Loucy (cell line): ENCODE results near the gene BTNL8.

Experiments used
- H2AFZ ChIP-seq: fragments of 200-600 bp; sonication (generic); 2 replicates; pipeline ENCODE4 v1.6.0; 2016; ENCODE audit warnings: antibody characterized with exemption, mild to moderate bottlenecking, low read length, moderate library complexity
- H3F3A ChIP-seq: fragments of 200-600 bp; 2 replicates; pipeline ENCODE4 v1.6.0; 2016; ENCODE audit warnings: antibody characterized with exemption, low read depth, mild to moderate bottlenecking
- H3K27me3 ChIP-seq: fragments of 200-600 bp; sonication (generic); 2 replicates; pipeline ENCODE4 v1.6.1; 2014; ENCODE audit warnings: low read length, mild to moderate bottlenecking; ENCODE audit not compliant: insufficient read depth, poor library complexity, severe bottlenecking
- H3K36me3 ChIP-seq: fragments of 200-600 bp; sonication (generic); 2 replicates; pipeline ENCODE4 v1.6.1; 2016; ENCODE audit warnings: low read length; ENCODE audit not compliant: insufficient read depth
- H3K4me1 ChIP-seq: fragments of 200-600 bp; sonication (generic); 2 replicates; pipeline ENCODE4 v1.5.1; 2014; ENCODE audit warnings: low read length, mild to moderate bottlenecking; ENCODE audit not compliant: insufficient read depth, poor library complexity, severe bottlenecking
- H3K4me2 ChIP-seq: fragments of 200-600 bp; sonication (generic); 2 replicates; pipeline ENCODE4 v1.6.0; 2014; ENCODE audit warnings: antibody characterized with exemption, low read length, low read depth, mild to moderate bottlenecking; ENCODE audit not compliant: poor library complexity, severe bottlenecking
- H3K4me3 ChIP-seq: fragments of 200-600 bp; sonication (generic); 2 replicates; pipeline ENCODE4 v1.5.1; 2014; ENCODE audit warnings: low read length, mild to moderate bottlenecking, mixed read lengths; ENCODE audit not compliant: poor library complexity, severe bottlenecking
- H3K79me2 ChIP-seq: fragments of 200-600 bp; sonication (generic); 2 replicates; pipeline ENCODE4 v1.6.1; 2014; ENCODE audit warnings: low read length; ENCODE audit not compliant: insufficient read depth
- H3K9ac ChIP-seq: fragments of 200-600 bp; sonication (generic); 2 replicates; pipeline ENCODE4 v1.6.0; 2014; ENCODE audit warnings: mild to moderate bottlenecking, low read depth, low read length, moderate library complexity; ENCODE audit not compliant: poor library complexity, severe bottlenecking
- H3K9me2 ChIP-seq: fragments of 200-600 bp; sonication (generic); replicated peaks from 2 replicates; pipeline ENCODE4 v1.6.1; 2016; ENCODE audit warnings: low read depth, low read length, mixed read lengths
- H3K9me3 ChIP-seq: fragments of 200-600 bp; sonication (generic); 2 replicates; pipeline ENCODE4 v1.6.1; 2014; ENCODE audit warnings: mild to moderate bottlenecking, antibody characterized with exemption, low read length, low read depth; ENCODE audit not compliant: insufficient read depth
- H4K20me1 ChIP-seq: fragments of 200-600 bp; sonication (generic); 2 replicates; pipeline ENCODE4 v1.6.0; 2014; ENCODE audit warnings: antibody characterized with exemption, low read length, mild to moderate bottlenecking; ENCODE audit not compliant: insufficient read depth, poor library complexity, severe bottlenecking
- EZH2phosphoT487 ChIP-seq: fragments of 200-600 bp; IDR thresholded peaks from 2 replicates; pipeline ENCODE4 v1.6.1; 2018; ENCODE audit warnings: antibody characterized with exemption, mild to moderate bottlenecking, moderate library complexity, borderline replicate concordance
- TF ChIP-seq, protein P1 (sequence below): fragments of 200-600 bp; sonication (generic); conservative IDR thresholded peaks from 2 replicates; pipeline ENCODE4 v1.5.1; 2014; ENCODE audit warnings: mild to moderate bottlenecking, antibody characterized with exemption, low read length

Gene BTNL8

DNA sequence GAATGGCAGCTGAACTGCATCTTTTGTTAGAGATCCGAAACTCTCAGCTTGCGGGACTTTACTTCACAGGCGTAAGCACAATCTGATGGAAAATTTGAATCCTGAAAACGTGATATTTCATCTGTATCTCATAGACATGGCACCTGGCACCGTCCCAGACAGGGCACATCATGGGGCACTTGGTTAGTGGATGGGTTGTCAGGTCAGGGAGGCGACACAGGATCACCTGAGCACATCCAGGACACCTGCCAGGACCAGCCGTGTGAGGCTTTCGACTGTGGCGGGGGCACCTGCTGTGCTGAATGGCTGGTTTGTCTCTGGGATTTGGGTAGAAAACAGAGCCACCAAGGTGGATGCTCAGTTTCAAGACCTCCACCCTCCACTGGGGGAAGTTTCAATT, 26.5 kb upstream of the BTNL8 start:
- no peaks in the 10 kb centered on the region for H4K20me1 ChIP-seq
- no peaks in the 10 kb centered on the region for H3K36me3 ChIP-seq
- TF ChIP-seq, protein P1, sequence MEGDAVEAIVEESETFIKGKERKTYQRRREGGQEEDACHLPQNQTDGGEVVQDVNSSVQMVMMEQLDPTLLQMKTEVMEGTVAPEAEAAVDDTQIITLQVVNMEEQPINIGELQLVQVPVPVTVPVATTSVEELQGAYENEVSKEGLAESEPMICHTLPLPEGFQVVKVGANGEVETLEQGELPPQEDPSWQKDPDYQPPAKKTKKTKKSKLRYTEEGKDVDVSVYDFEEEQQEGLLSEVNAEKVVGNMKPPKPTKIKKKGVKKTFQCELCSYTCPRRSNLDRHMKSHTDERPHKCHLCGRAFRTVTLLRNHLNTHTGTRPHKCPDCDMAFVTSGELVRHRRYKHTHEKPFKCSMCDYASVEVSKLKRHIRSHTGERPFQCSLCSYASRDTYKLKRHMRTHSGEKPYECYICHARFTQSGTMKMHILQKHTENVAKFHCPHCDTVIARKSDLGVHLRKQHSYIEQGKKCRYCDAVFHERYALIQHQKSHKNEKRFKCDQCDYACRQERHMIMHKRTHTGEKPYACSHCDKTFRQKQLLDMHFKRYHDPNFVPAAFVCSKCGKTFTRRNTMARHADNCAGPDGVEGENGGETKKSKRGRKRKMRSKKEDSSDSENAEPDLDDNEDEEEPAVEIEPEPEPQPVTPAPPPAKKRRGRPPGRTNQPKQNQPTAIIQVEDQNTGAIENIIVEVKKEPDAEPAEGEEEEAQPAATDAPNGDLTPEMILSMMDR = no peak
- TF ChIP-seq EZH2phosphoT487 = no peak
- H3K4me2 ChIP-seq = no peak overlapping the region
- H3K79me2 ChIP-seq = no peaks in the 10 kb centered on the region
- no peak overlapping the region for H2AFZ ChIP-seq
- no peak overlapping the region for H3K4me3 ChIP-seq
- no peaks in the 10 kb centered on the region for H3K9me3 ChIP-seq
- no peaks in the 10 kb centered on the region for H3K9me2 ChIP-seq
- no peak overlapping the region for H3K9ac ChIP-seq
- no peaks in the 10 kb centered on the region for H3K27me3 ChIP-seq
- H3K4me1 ChIP-seq = peaks cover 4% of the 10 kb centered on the region
- no peaks in the 10 kb centered on the region for H3F3A ChIP-seq

DNA sequence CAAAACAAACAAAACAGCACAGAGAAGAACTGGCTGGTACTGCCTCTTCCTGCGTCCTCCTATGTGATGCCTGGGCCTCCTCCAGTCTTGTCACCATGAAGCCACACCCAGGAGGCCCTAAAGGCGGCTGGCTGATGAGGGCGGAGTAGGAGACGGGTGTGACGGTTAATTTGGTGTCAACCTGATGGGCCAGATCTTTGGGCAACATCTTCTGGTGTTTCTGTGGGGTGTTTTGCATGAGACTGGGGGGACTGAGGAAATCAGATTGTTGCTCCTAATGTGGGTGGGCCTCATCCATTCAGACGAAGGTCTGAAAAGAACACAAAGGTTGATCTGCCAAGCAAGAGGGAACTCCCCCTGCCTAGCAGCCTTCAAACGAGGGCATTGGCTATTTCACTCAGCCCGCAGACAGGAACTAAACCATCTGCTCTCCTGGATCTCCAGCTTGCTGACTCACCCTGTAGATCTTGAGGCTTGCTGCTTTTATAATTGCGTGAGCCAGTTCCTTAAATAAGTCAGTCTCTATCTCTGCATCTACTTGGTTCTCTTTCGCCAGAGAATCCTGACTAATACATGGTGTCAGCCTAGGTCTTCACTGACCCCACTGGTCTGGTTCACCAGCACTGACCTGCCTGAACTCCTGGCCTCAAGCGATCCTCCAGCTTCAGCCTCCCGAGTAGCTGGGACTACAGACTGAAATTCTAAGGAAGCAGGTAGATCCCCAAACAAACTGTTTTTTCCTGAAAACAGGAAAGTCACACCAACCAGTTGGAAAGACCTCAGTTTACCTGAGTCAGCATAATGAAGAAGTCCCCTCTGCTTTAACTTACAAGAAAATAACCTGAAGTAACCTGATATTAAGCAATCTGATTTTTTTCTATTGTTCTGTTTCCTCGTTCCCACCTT, 25.1 kb upstream of the BTNL8 start:
- Histone ChIP-seq H4K20me1 (no peaks in the 10 kb centered on the region), H3K79me2 (no peaks in the 10 kb centered on the region), H3K9me2 (no peaks in the 10 kb centered on the region), H3K4me3 (no peak overlapping the region), H3K4me1 (peaks cover 4% of the 10 kb centered on the region), H3F3A (no peaks in the 10 kb centered on the region), H3K36me3 (no peaks in the 10 kb centered on the region), H3K27me3 (no peaks in the 10 kb centered on the region), H3K9ac (no peak overlapping the region), H3K4me2 (no peak overlapping the region), H3K9me3 (no peaks in the 10 kb centered on the region), H2AFZ (peak overlapping the region; percentile 67)
- TF ChIP-seq, protein P1 = no peak
- TF ChIP-seq EZH2phosphoT487 = no peak

GRCh38 chr5:180874804-180875582, 24.0 kb upstream of the BTNL8 start:
- Histone ChIP-seq H3F3A (no peaks in the 10 kb centered on the region), H3K4me2 (no peak overlapping the region), H3K9ac (no peak overlapping the region), H2AFZ (no peak overlapping the region), H3K79me2 (no peaks in the 10 kb centered on the region), H3K4me3 (no peak overlapping the region), H3K36me3 (no peaks in the 10 kb centered on the region), H3K9me2 (no peaks in the 10 kb centered on the region), H4K20me1 (no peaks in the 10 kb centered on the region), H3K27me3 (no peaks in the 10 kb centered on the region), H3K4me1 (peaks cover 4% of the 10 kb centered on the region), H3K9me3 (no peaks in the 10 kb centered on the region)
- TF ChIP-seq, protein P1 = no peak
- no peak for TF ChIP-seq EZH2phosphoT487
